HEK293T (cell line): ENCODE results near the gene ACOX1.

Experiments
- CTCF ChIA-PET: fragments of 350-600 bp; formaldehyde crosslinking; extraction: SDS; loops from one replicate; lab custom pipeline; 2021; ENCODE audit warnings: antibody characterized with exemption, inconsistent platforms; lab: Yijun Ruan, JAX
- POLR2A ChIA-PET: fragments of 350-600 bp; formaldehyde crosslinking; extraction: SDS; loops from one replicate; lab custom pipeline; 2020; ENCODE audit warnings: antibody characterized with exemption, inconsistent platforms; lab: Yijun Ruan, JAX
- DNase-seq: peaks from one replicate; pipeline ENCODE4 v3.0.0; 2012; ENCODE audit warnings: mixed read lengths; ENCODE audit errors: extremely low spot score
- ARNT ChIP-seq: fragments of 450-650 bp; IDR thresholded peaks from 2 replicates; pipeline ENCODE4 v1.6.1; 2017; ENCODE audit warnings: mild to moderate bottlenecking
- BHLHE40 ChIP-seq: fragments of 450-650 bp; IDR thresholded peaks from 2 replicates; pipeline ENCODE4 v1.6.1; 2016; ENCODE audit warnings: mild to moderate bottlenecking, moderate library complexity, borderline replicate concordance
- CTBP1 ChIP-seq: fragments of 450-650 bp; IDR thresholded peaks from 2 replicates; pipeline ENCODE4 v1.6.1; 2016; ENCODE audit warnings: borderline replicate concordance
- ELF4 ChIP-seq: fragments of 450-650 bp; IDR thresholded peaks from 2 replicates; pipeline ENCODE4 v1.6.1; 2017; ENCODE audit warnings: antibody characterized with exemption
- FOXA1 ChIP-seq: fragments of 450-650 bp; IDR thresholded peaks from 2 replicates; pipeline ENCODE4 v1.6.1; 2016; ENCODE audit warnings: mild to moderate bottlenecking
- FOXK2 ChIP-seq: fragments of 450-650 bp; IDR thresholded peaks from 2 replicates; pipeline ENCODE4 v1.6.1; 2016; ENCODE audit warnings: mild to moderate bottlenecking
- FOXM1 ChIP-seq: fragments of 450-650 bp; IDR thresholded peaks from 2 replicates; pipeline ENCODE4 v1.6.1; 2017; ENCODE audit warnings: mild to moderate bottlenecking, borderline replicate concordance
- HDGF ChIP-seq: fragments of 450-650 bp; IDR thresholded peaks from 2 replicates; pipeline ENCODE4 v1.6.1; 2017; ENCODE audit warnings: antibody characterized with exemption, borderline replicate concordance
- L3MBTL2 ChIP-seq: fragments of 450-650 bp; conservative IDR thresholded peaks from 2 replicates; pipeline ENCODE4 v1.6.1; 2016; ENCODE audit warnings: mild to moderate bottlenecking
- LEF1 ChIP-seq: fragments of 450-650 bp; IDR thresholded peaks from 2 replicates; pipeline ENCODE4 v1.6.1; 2017; ENCODE audit warnings: mild to moderate bottlenecking, borderline replicate concordance
- NFRKB ChIP-seq: fragments of 450-650 bp; IDR thresholded peaks from 2 replicates; pipeline ENCODE4 v1.6.1; 2016; ENCODE audit warnings: mild to moderate bottlenecking, moderate library complexity
- SP1 ChIP-seq: fragments of 450-650 bp; IDR thresholded peaks from 2 replicates; pipeline ENCODE4 v1.6.1; 2017
- SUZ12 ChIP-seq: fragments of 450-650 bp; IDR thresholded peaks from 2 replicates; pipeline ENCODE4 v1.6.1; 2016; ENCODE audit warnings: mild to moderate bottlenecking
- TARDBP ChIP-seq: fragments of 450-650 bp; IDR thresholded peaks from 2 replicates; pipeline ENCODE4 v1.6.1; 2016
- ZNF384 ChIP-seq: fragments of 450-650 bp; IDR thresholded peaks from 2 replicates; pipeline ENCODE4 v1.6.1; 2016
- TF ChIP-seq, protein P1 (sequence below): fragments of 450-650 bp; IDR thresholded peaks from 2 replicates; pipeline ENCODE4 v1.6.1; 2016

The ACOX1 gene

DNA sequence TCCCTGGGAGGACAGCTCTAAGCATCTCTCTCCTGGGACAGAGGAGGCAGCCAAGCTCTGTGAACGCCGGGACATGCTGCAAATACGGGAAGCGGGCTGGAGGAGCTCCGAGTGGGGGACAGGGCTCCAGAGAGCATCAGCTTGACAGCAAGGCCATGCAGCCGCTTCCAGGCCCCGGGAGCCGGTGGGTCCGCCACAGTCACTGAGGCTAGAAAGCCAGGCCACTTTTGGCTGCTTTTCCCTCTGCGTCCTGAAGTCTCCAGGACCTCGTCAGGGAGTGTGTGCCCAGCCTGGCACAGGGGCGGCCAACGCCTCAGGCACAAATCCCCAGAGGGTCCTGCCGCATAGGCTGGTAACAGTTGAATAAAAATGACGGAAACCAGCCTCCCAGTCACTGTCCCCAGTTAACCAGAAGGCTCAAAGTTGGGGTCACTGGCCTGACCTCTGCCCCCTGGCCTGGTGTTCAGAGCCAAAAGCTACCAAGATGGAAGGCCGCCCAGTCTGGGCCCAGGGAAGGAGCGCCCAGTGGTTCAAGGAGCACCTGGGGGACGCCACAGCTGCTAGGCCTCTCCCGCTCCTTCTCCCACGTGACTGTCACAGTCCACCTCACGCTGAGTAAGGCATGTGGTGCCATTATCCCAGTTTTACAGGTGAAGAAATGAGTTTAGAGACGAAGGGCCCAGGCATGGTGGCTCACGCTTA lies 79.0 kb downstream of the ACOX1 start:
- ChIA-PET CTCF (interaction anchor here (0.9 kb wide), 1 partner anchor 23 kb away, joined by 4 read pairs; no protein-coding TSS in a partner anchor), POLR2A (interaction anchor here (0.9 to 1.7 kb wide), 4 partner anchors 41 to 73 kb away, joined by 3 to 8 read pairs (median 3); partner anchors contain the start of genes FBF1 and WBP2)
- no peak for DNase-seq
- TF ChIP-seq NFRKB: no peak
- TF ChIP-seq BHLHE40: no peak
- TF ChIP-seq ARNT: no peak
- no peak for TF ChIP-seq FOXK2
- no peak for TF ChIP-seq SP1
- TF ChIP-seq ZNF384: no peak
- no peak for TF ChIP-seq HDGF
- TF ChIP-seq L3MBTL2: no peak
- TF ChIP-seq TARDBP: no peak
- no peak for TF ChIP-seq CTBP1
- TF ChIP-seq FOXA1: no peak
- no peak for TF ChIP-seq FOXM1
- TF ChIP-seq ELF4: no peak
- no peak for TF ChIP-seq LEF1
- no peak for TF ChIP-seq SUZ12
- TF ChIP-seq, protein P1, sequence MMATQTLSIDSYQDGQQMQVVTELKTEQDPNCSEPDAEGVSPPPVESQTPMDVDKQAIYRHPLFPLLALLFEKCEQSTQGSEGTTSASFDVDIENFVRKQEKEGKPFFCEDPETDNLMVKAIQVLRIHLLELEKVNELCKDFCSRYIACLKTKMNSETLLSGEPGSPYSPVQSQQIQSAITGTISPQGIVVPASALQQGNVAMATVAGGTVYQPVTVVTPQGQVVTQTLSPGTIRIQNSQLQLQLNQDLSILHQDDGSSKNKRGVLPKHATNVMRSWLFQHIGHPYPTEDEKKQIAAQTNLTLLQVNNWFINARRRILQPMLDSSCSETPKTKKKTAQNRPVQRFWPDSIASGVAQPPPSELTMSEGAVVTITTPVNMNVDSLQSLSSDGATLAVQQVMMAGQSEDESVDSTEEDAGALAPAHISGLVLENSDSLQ: no peak

DNA sequence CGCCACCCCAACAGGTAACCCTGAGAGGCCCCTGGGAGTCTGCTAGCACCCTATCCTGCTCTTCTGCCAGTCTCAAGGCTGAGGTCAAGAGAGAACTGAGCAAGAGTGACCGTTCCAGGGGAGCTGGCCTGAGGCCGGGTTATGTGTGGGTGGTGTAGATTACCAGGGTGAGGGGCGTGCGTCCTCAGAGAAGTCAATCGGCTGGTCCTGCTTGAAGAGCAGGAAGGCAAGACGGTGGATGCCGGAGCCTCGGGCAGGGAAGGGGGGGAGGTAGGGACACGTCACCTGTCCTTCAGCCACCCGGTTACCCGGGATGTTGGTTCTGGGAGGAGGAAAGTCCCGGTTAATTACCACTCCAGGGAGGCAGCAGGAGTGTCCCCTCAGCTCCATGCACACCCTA lies 79.6 kb downstream of the ACOX1 start:
- CTCF ChIA-PET: interaction anchor here (0.9 kb wide), 1 partner anchor 22 kb away, joined by 4 read pairs; no protein-coding TSS in a partner anchor
- POLR2A ChIA-PET: interaction anchor here (0.9 to 1.7 kb wide), 2 partner anchors 42 to 44 kb away, joined by 3 to 8 read pairs; partner anchors contain the start of gene WBP2
- TF ChIP-seq ELF4 (no peak), SP1 (no peak), CTBP1 (no peak), FOXK2 (no peak), NFRKB (no peak), HDGF (no peak)
- TF ChIP-seq, protein P1: no peak
- no peak for DNase-seq

DNA sequence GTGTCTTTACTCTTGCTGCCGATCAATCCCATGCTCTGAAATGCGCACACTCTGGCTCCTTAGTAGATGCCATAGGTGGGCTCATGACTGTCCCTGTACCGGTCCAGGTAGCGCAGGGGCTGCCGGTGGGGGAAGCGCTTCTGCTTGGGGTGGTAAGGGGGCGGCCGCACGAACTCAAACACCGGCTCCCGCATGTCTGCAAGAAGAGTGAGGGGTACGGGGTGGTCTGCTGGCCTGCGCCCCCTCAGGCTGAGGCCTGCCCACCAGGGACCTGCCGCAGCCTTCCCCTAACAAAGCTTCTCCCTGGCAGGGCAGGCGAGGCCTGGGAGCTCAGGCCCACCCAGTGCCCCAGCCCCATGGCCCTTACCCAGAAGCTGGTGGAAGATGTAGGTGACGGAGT lies 80.2 kb downstream of the ACOX1 start:
- TF ChIP-seq L3MBTL2 (no peak), SP1 (no peak), ARNT (no peak), ELF4 (no peak), FOXM1 (no peak)
- DNase-seq: no peak
- ChIA-PET POLR2A (interaction anchor here (0.7 to 1.9 kb wide), 6 partner anchors 9 to 109 kb away, joined by 3 to 8 read pairs (median 4); partner anchors contain the start of gene WBP2), CTCF (no interaction called here)

DNA sequence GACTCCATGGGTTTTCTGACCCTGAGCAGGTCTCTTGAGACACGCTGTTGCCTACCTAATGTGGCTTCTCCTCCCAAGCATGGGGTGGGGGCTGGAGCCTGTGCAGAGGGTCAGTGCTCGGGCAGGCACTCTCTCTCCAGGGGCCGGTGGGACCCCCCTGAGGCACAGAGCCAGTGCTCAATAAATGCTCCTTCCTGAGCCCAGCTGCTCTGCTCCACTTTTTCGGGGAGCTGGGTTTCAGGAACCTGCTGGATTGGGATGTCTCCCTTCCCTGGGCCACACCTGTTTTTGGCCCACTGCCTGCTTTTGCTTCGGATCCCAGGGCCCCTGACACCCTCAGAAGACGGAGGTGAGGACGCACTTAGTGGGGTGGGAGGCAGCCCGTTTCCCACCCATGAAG lies 80.9 kb downstream of the ACOX1 start:
- TF ChIP-seq BHLHE40: no peak
- no peak for TF ChIP-seq HDGF
- no peak for TF ChIP-seq ARNT
- no peak for TF ChIP-seq LEF1
- no peak for TF ChIP-seq FOXA1
- no peak for TF ChIP-seq FOXK2
- no peak for TF ChIP-seq NFRKB
- TF ChIP-seq, protein P1: no peak
- no peak for TF ChIP-seq TARDBP
- no peak for TF ChIP-seq ELF4
- no peak for TF ChIP-seq L3MBTL2
- TF ChIP-seq CTBP1: no peak
- TF ChIP-seq FOXM1: no peak
- TF ChIP-seq SP1: no peak
- TF ChIP-seq SUZ12: no peak
- no peak for TF ChIP-seq ZNF384
- POLR2A ChIA-PET: interaction anchor here (0.7 to 2.8 kb wide), 9 partner anchors 10 to 110 kb away, joined by 3 to 24 read pairs (median 4); partner anchors contain the start of gene WBP2
- no peak for DNase-seq
- CTCF ChIA-PET: interaction anchor here (0.9 kb wide), 1 partner anchor 37 kb away, joined by 3 read pairs; no protein-coding TSS in a partner anchor

DNA sequence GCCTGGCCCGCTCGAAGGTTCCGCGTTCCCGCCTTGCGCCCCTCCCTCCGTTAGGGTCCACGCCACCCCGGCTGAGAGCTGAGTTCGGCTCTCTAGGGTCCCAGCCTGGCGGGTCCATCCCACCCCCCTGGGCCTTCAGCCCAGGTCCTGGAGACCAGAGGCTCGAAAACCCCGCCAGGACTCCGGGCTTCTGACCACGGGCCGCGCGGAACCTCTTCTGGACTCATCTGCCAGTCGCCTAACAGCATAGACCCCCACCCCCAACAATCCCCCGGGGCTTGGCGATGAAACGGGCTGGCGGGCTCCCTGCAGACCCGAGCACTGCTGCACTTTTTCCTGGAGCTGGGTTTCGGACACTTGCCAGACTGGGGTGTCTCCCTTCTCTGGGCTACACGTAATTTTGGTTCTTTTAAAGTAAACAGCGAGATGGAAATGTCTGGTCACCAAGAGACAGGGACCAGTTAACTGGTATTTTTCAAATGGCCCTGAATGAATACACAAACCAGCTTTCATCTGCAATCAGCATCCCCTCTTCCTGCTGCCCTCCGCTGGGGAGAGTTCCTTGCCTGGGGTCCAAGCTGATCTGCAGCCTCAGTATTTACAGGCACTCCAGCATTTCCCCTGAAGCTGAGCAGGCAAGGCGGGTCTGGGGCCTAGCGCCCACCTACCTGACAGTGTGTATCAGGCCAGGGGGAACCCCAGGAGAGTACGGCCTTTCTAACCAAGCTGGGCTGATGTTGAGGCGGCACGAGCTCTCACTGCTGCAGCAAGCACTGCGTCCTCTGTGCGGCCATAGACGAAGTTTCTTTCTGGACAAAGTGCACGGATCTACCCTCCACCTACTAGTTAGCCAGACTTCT lies 81.6 kb downstream of the ACOX1 start:
- ChIA-PET CTCF (interaction anchor here (0.8 to 1.2 kb wide), 3 partner anchors 8 to 41 kb away, joined by 3 to 4 read pairs (median 3); partner anchors contain the start of gene MRPL38), POLR2A (interaction anchor here (0.7 to 2.8 kb wide), 16 partner anchors 8 to 668 kb away, joined by 3 to 24 read pairs (median 4); partner anchors contain the start of genes FBF1, MRPL38, TRIM47 and WBP2)
- no peak for TF ChIP-seq LEF1
- no peak for TF ChIP-seq ZNF384
- TF ChIP-seq SUZ12: no peak
- TF ChIP-seq ELF4: no peak
- TF ChIP-seq FOXA1: no peak
- TF ChIP-seq NFRKB: no peak
- no peak for TF ChIP-seq ARNT
- no peak for TF ChIP-seq FOXK2
- TF ChIP-seq, protein P1: no peak
- no peak for TF ChIP-seq L3MBTL2
- TF ChIP-seq HDGF: no peak
- no peak for TF ChIP-seq SP1
- no peak for TF ChIP-seq FOXM1
- TF ChIP-seq BHLHE40: no peak
- no peak for TF ChIP-seq CTBP1
- no peak for TF ChIP-seq TARDBP
- no peak for DNase-seq
